ENCODE measurements around the gene KIAA2012. TPM values are rescaled to one million over a fixed set of nuclear protein-coding genes. Genes with fewer than 3 reads are reported as not detected.

KIAA2012 gene
- total RNA-seq, 1 experiment from 2014 or later: not detected

Small RNA genes within 50 kb of the gene (small RNA-seq; reads per million reads assigned to genes)
- gene AC079354.2: 0 reads per million in 2 experiments

Other genes starting within 250 kb of the KIAA2012 start
- gene FZD7, start 39.4 kb upstream of the KIAA2012 start, total RNA-seq (2014; rRNA removed; shearing (Covaris generic)): 16.8 and 17.4 TPM in 2 replicates
- 154 and 168 TPM in 2 replicates for gene SUMO1, start 165.3 kb downstream of the KIAA2012 start, total RNA-seq (2014; rRNA removed; shearing (Covaris generic))
- 145 and 161 TPM in 2 replicates for gene NOP58, start 192.5 kb downstream of the KIAA2012 start, total RNA-seq (2014; rRNA removed; shearing (Covaris generic))